Glutamatergic neuron (in vitro differentiated cells): ENCODE results near the gene ABCC11. TPM values are rescaled to one million over a fixed set of nuclear protein-coding genes. Genes with fewer than 3 reads are reported as not detected.

Experiments
- DNase-seq: peaks from one replicate; pipeline ENCODE4 v3.0.0; 2022
- H3K27ac Mint-ChIP-seq: one replicate; pipeline ENCODE4 v1.8.0; 2020; ENCODE audit warnings: mild to moderate bottlenecking, mixed read lengths, inconsistent platforms; ENCODE audit not compliant: unreplicated experiment
- H3K27me3 Mint-ChIP-seq: one replicate; pipeline ENCODE4 v1.8.0; 2020; ENCODE audit warnings: mild to moderate bottlenecking, moderate library complexity, mixed read lengths, inconsistent platforms; ENCODE audit not compliant: unreplicated experiment
- H3K36me3 Mint-ChIP-seq: one replicate; pipeline ENCODE4 v1.8.0; 2020; ENCODE audit warnings: mild to moderate bottlenecking, mixed read lengths, inconsistent platforms; ENCODE audit not compliant: unreplicated experiment
- H3K4me1 Mint-ChIP-seq: one replicate; pipeline ENCODE4 v1.8.0; 2020; ENCODE audit warnings: mild to moderate bottlenecking, low read depth, mixed read lengths, inconsistent platforms; ENCODE audit not compliant: unreplicated experiment
- H3K4me3 Mint-ChIP-seq: one replicate; pipeline ENCODE4 v1.8.0; 2020; ENCODE audit warnings: mild to moderate bottlenecking, mixed read lengths, inconsistent platforms; ENCODE audit not compliant: unreplicated experiment
- H3K9me3 Mint-ChIP-seq: one replicate; pipeline ENCODE4 v1.8.0; 2020; ENCODE audit warnings: mild to moderate bottlenecking, moderate library complexity, mixed read lengths, inconsistent platforms; ENCODE audit not compliant: unreplicated experiment
- total RNA-seq: library from RNA; stranded (reverse); fragmentation: NEBNext Ultra II Directional; extraction: Animal tissue kit (Norgen Biotek cat#: 25700); gene quantifications from one replicate; pipeline ENCODE4 v1.2.1, GENCODE V29; 2021; ENCODE audit not compliant: unreplicated experiment
- TF ChIP-seq, protein P1 (sequence below): fragments of 200-600 bp; sonication (generic); IDR thresholded peaks from one replicate; pipeline ENCODE4 v1.5.0; 2021; ENCODE audit not compliant: partially characterized antibody, unreplicated experiment

The ABCC11 gene
- total RNA-seq, 1 donor from 2014 or later = not detected

- Mint-ChIP-seq H3K36me3 (no peaks in the 10 kb centered on the region), H3K27ac (no peak overlapping the region), H3K4me1 (no peaks in the 10 kb centered on the region), H3K4me3 (no peak overlapping the region), H3K27me3 (peaks cover under 1% of the 10 kb centered on the region), H3K9me3 (no peaks in the 10 kb centered on the region)
- TF ChIP-seq, protein P1, sequence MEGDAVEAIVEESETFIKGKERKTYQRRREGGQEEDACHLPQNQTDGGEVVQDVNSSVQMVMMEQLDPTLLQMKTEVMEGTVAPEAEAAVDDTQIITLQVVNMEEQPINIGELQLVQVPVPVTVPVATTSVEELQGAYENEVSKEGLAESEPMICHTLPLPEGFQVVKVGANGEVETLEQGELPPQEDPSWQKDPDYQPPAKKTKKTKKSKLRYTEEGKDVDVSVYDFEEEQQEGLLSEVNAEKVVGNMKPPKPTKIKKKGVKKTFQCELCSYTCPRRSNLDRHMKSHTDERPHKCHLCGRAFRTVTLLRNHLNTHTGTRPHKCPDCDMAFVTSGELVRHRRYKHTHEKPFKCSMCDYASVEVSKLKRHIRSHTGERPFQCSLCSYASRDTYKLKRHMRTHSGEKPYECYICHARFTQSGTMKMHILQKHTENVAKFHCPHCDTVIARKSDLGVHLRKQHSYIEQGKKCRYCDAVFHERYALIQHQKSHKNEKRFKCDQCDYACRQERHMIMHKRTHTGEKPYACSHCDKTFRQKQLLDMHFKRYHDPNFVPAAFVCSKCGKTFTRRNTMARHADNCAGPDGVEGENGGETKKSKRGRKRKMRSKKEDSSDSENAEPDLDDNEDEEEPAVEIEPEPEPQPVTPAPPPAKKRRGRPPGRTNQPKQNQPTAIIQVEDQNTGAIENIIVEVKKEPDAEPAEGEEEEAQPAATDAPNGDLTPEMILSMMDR = no peak
- DNase-seq = no peak
Measured at GRCh38 chr16:48271728-48272127, 24.4 kb upstream of the ABCC11 start.

DNA sequence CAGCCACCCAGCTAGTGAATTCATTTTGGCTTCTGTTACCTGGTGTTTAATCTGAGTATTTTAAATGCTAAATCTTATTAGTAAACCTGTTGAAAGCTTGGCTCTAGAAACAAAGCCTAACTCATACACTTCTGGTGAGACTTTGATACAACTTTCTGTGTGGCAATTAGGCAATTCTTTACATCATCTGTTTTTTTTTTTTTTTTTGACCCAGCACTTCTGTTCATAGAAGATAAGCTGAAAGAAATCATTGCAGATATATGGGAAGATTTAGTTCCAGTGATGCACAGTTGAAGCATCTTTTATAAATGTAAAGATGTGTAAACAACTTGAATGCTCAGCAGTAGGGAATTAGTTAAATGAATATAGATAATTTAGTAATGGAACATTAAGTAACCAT is 21.7 kb upstream of the ABCC11 start:
- no peak for DNase-seq
- Mint-ChIP-seq H3K4me1 (no peaks in the 10 kb centered on the region), H3K4me3 (no peak overlapping the region), H3K9me3 (no peaks in the 10 kb centered on the region), H3K27ac (no peak overlapping the region), H3K36me3 (no peaks in the 10 kb centered on the region), H3K27me3 (no peaks in the 10 kb centered on the region)
- TF ChIP-seq, protein P1 = no peak

- DNase-seq = no peak
- Mint-ChIP-seq H3K4me3 (no peak overlapping the region), H3K27me3 (no peaks in the 10 kb centered on the region), H3K4me1 (no peaks in the 10 kb centered on the region), H3K36me3 (peaks cover 9% of the 10 kb centered on the region), H3K27ac (no peak overlapping the region), H3K9me3 (no peaks in the 10 kb centered on the region)
- TF ChIP-seq, protein P1 = no peak
Measured at GRCh38 chr16:48262631-48263030, 15.3 kb upstream of the ABCC11 start.

DNA sequence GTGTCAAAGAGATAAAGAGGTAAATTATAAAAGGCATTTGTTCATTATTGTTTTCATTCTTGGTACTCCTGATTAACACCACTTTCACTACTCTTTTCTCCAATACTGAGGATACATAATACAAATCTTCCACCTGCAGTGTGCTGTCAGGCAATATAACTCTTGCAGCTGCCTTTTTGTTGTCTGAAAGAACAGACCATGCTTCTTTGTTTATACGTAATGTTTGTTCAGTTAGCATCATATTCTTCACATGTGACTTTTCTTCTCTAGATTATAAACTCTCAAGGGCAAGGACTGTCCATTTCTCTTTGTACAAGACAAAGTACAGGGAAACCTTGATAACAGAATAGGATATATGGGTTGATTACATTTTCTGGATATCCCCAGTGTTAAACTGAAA is 14.2 kb upstream of the ABCC11 start:
- Mint-ChIP-seq H3K9me3 (no peaks in the 10 kb centered on the region), H3K4me1 (no peaks in the 10 kb centered on the region), H3K27ac (no peak overlapping the region), H3K4me3 (no peak overlapping the region), H3K27me3 (no peaks in the 10 kb centered on the region), H3K36me3 (peaks cover 9% of the 10 kb centered on the region)
- TF ChIP-seq, protein P1 = no peak
- DNase-seq = no peak

GRCh38 chr16:48256579-48257177 is 9.3 kb upstream of the ABCC11 start:
- no peak overlapping the region for H3K4me3 Mint-ChIP-seq
- H3K27ac Mint-ChIP-seq = no peak overlapping the region
- no peaks in the 10 kb centered on the region for H3K4me1 Mint-ChIP-seq
- no peaks in the 10 kb centered on the region for H3K27me3 Mint-ChIP-seq
- H3K36me3 Mint-ChIP-seq = no peaks in the 10 kb centered on the region
- TF ChIP-seq, protein P1 = no peak
- DNase-seq = no peak
- H3K9me3 Mint-ChIP-seq = no peaks in the 10 kb centered on the region
